GM12874 (cell line): Measurements from ENCODE around the gene SMCO3.

ENCODE experiments used
- CTCF ChIP-seq: IDR thresholded peaks from 2 replicates; pipeline ENCODE4 v1.5.1; 2011; ENCODE audit warnings: low read depth, mild to moderate bottlenecking, control low read depth, low read length, moderate library complexity; ENCODE audit not compliant: insufficient read depth

Gene SMCO3

DNA sequence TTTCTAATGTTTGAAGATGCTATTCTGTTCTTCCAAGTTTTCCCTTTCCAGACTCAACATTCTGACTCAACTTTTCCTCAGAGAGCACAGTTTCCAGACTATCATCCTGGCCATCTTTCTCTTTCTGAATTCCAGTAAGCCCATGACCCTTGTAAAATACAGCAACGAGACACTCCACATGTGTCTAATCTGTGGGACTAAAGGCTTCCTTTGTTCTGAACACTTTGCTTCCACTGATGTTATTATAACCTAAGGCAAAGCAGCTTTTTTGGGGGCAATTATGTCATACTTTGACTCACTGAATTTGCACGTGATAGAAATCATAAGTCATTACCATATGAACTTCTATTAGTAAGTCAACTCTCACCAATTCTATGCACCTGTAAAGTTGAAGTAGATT, 35.7 kb upstream of the SMCO3 start:
- TF ChIP-seq CTCF = no peak

DNA sequence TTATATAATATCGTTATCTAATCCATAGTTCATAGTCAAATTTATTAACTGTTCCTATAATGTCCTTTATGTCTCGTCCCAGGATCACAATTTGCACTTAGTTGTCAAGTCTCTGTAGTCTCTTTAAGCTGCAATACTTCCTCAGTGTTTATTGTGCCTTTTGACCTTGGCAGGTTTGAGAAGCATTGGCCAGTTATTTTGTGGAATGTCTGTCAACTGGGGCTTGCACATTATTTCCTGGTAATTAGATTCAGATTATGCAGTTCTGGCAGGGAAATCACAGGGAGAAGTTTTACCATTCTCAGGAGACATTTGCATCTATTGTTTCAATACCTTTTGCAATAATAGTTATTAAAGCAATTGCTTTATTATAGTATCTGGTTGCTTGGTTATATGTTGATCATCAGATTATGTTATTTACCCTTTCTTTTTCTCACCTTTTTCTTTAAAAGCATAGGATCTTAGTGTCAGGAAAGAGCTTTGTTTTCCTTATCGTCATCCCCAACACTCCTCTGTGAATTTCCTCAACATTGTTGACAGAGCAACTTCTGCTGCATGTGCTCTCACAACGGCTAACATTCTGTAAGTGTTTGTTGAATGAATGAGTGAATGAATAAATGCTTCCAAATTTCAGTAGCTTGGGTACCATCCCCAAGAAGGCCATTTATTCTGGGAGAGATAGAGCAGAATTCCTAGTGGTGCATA, 33.0 kb upstream of the SMCO3 start:
- TF ChIP-seq CTCF = no peak

- no peak for TF ChIP-seq CTCF
Observed at GRCh38 chr12:14846042-14846587, 32.1 kb upstream of the SMCO3 start.

DNA sequence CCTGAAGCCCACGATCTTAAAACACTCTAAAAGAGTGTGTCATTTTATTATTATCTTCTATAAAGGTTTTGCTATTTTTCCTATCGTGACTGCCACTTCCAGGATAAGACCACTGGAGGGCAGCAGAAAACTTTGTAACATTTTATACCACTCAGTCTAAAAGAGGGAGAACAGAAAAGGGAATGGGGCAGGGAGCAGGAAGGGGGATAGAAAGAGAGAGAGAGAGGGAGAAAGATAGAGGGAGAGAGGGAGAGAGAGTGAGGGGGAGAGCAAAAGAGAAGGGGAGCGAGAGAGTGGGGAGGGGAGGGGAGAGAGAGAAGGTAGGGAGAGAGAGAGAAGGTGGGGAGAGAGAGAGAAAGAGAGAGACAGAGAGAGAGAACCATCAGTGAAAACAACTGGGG, 31.4 kb upstream of the SMCO3 start:
- peak; percentile 50 for TF ChIP-seq CTCF

DNA sequence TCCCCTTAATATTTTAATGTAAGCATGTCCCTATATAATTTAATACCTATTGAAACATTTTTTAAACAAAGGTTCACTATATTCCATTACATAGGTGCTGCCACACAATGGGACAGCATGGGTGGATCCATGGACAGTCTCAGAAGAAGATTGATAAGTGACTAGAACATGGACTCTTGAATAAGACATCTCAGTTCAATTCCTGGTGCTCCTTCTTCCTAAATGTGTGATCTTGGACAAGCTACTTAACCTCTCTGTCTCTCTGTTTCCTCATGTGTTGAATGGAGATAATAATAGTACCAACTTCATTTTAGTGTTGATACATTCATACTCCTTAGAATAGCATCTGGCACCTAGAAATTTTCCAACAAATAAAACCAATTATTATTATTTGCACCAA, 30.4 kb upstream of the SMCO3 start:
- TF ChIP-seq CTCF = no peak

GRCh38 chr12:14843425-14843887, 29.5 kb upstream of the SMCO3 start, which contains the start of gene ART4:
TSS of gene ART4 (minus strand) at chr12:14843526. CDS start at chr12:14843113, 413 bp downstream.
- no peak for TF ChIP-seq CTCF

GRCh38 chr12:14842315-14842714, 28.3 kb upstream of the SMCO3 start:
- no peak for TF ChIP-seq CTCF
